GM12874 (cell line): ENCODE measurements around the gene STAM2.

Source experiments
- TF ChIP-seq, protein P1 (sequence below): IDR thresholded peaks from 2 replicates; pipeline ENCODE4 v1.5.1; 2011; ENCODE audit warnings: low read depth, mild to moderate bottlenecking, control low read depth, low read length, moderate library complexity; ENCODE audit not compliant: insufficient read depth

The STAM2 gene

DNA sequence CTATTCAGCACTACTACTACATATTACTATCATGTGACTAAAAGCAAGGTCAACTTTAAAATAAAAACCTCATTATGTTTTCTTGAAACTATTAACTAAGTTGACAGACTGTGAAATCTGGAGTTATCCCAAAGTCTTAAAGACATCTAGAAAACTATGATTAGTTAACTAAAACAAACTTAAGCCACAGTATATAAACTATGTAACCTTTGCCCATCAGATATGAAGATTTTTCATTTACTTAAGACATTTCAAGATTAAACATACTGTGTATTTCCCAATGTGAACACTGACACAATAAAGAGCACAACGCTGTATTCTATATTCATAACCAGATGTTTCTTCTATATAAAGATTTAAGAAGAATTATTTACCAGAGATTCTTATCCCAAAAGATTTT is 43.3 kb downstream of the STAM2 start:
- TF ChIP-seq, protein P1, sequence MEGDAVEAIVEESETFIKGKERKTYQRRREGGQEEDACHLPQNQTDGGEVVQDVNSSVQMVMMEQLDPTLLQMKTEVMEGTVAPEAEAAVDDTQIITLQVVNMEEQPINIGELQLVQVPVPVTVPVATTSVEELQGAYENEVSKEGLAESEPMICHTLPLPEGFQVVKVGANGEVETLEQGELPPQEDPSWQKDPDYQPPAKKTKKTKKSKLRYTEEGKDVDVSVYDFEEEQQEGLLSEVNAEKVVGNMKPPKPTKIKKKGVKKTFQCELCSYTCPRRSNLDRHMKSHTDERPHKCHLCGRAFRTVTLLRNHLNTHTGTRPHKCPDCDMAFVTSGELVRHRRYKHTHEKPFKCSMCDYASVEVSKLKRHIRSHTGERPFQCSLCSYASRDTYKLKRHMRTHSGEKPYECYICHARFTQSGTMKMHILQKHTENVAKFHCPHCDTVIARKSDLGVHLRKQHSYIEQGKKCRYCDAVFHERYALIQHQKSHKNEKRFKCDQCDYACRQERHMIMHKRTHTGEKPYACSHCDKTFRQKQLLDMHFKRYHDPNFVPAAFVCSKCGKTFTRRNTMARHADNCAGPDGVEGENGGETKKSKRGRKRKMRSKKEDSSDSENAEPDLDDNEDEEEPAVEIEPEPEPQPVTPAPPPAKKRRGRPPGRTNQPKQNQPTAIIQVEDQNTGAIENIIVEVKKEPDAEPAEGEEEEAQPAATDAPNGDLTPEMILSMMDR, result no peak

DNA sequence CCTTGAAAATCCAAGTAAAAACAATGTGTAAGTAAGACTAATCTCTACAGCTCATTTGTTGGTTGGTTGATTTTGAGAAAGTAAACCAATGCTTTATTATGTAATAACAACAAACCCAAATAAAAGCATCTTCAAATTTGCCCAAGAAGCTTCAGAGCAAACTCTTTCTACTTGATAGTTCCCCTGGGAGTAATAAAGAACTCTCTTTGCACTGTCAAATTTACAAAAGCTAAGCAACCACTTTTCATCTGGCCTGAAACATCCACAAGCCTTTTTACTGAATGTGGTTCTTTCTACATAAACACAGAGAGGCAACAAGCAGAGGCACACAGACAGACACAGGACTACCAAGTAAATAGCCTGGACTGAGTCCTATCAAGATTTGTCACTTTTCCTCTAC is 47.9 kb downstream of the STAM2 start:
- TF ChIP-seq, protein P1, result no peak

DNA sequence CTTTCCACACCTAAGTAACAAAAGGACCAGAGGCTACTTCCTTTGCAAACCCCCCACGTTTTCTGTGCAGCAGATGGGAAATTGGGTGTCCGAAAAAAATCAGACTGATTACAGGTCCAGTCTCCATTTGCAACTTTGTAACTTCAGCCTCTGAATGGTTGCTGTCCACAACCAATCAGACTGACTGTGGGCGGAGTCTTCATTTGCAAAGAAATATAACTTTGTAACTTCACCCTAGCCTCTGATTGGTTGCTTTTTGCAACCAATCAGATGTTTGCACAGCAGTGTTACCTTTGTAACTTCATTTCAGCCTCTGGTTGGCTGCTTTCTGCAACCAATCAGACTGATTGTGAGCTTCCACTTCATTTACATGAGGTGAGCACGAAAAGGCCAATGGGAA is 48.9 kb downstream of the STAM2 start:
- TF ChIP-seq, protein P1, result no peak

DNA sequence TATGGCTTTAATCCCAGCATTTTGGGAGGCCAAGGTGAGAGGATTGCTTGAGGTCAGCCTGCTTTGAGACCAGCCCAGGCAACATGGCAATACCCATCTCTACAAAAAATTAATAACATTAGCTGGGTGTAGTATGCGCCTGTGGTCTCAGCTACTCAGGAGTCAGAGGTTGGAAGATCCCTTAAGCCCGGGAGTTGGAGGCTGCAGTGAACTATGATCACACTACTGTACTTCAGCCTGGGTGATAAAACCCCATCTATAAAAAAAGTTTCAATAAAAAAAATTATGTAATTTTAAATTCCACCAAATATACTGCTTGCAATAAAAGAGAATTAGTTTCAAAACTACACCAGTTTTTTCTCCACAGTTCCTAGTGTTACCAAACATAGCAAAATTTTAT is 53.4 kb downstream of the STAM2 start:
- TF ChIP-seq, protein P1, result no peak

DNA sequence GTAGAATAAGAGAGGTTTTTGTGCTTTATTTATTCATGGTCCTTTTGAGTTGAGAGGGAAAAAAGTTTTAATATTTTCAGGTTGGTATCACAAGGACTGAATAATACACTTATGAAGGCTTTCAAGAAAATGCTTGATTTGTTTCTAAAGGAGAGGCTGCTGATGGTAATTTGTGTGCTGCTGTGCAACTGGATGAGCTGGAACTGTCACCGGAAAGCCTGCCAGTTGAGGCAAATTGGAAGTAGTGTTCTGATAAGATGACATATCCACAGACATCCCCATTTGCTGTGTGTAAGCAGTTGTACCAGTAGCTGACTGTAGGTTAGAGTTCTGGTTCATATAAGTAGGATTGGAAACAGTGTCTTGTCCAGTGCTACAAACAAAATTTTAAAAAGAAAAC is 55.1 kb downstream of the STAM2 start:
- TF ChIP-seq, protein P1, result no peak

DNA sequence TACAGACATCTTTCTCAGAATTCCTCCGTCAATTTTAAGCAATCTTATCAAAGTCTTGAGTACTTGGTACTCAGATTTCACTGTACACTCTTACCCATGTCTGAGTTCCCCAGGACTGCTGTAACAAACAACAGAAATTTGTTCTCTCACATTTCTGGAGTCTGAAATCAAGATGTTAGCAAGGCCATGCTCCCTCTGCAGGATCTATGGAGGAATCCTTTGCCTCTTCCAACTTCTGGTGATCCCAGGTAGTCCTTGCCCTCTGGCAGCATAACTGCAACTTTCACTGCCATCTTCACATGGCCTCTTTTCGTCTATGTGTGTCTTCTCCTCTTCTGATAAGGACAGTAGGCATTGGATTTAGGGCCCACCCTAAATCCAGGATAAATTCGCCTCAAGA is 59.6 kb downstream of the STAM2 start:
- TF ChIP-seq, protein P1, result no peak

DNA sequence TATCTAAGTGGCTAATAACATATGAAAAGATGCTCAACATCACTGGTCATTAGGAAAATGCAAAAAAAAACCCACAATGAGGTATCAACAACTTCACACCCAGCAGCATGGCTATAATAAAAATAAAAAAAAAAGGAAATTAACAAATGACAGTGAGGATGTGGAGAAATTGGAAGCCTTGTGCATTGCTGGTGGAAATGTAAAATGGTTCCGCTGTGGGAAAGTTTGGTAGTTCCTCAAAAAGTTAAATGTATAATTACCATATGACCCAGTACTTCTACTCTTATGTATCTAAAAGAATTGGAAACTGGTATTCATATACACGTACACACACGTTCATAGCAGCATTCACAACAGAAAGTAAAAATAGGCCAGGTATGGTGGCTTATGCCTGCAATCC is 61.2 kb downstream of the STAM2 start:
- TF ChIP-seq, protein P1, result no peak

DNA sequence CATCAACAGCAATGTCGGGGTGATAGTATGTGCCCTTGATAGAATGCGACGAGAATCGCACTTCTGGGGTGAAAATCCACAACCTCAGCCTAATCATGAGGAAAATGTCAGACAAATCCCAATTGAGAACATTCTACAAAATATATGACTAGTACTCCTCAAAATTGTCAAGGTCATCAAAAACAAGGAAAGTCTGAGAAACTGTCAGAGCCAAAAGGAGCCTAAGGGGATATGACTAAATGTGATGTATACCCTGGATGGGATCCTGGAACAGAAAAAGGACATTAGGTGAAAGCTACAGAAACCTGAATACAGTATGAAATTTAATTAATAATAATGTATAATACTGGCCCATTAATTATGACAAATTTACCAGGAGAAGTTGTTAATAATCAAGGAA is 69.1 kb downstream of the STAM2 start:
- TF ChIP-seq, protein P1, result no peak
